Measurements from ENCODE around the gene ARID3B. TPM values are rescaled to one million over a fixed set of nuclear protein-coding genes. Genes with fewer than 3 reads are reported as not detected.
A peak's percentile ranks its signal among the peaks of the same experiment; 100 is the strongest.

The ARID3B gene
- 15.2 TPM for total RNA-seq

GRCh38 chr15:74540761-74541493, at the start of gene ARID3B:
TSS of gene ARID3B (plus strand) at chr15:74541220. CDS start at chr15:74543937, 2,717 bp downstream.
- Histone ChIP-seq H3K27ac (peak within 1 kb of the TSS; percentile 75), H3K9me3 (no peaks in the 10 kb centered on the region), H3K4me1 (peaks cover 41% of the 10 kb centered on the region), H3K36me3 (no peaks in the 10 kb centered on the region), H3K4me3 (peak within 1 kb of the TSS; percentile 76 to 91), H3K27me3 (no peaks in the 10 kb centered on the region)
- TF ChIP-seq CTCF (IDR thresholded peaks at IDR 0.05) = no peak
- TF ChIP-seq POLR2AphosphoS5 (IDR thresholded peaks at IDR 0.05; ENCODE audit: insufficient read depth in 1 of 2, low read depth in 1 of 2) = peak; percentile 77 to 90
- peak in 1 of 2 donors; percentile 20 for TF ChIP-seq POLR2A (IDR thresholded peaks at IDR 0.05)
- DNase-seq (ENCODE audit: extremely low spot score in 2 of 2) = peak; percentile 97 to 98
- intact Hi-C loops (cut with DNase I) = no loop called here

GRCh38 chr15:74496648-74497047, 44.4 kb upstream of the ARID3B start:
- H3K9me3 ChIP-seq = no peaks in the 10 kb centered on the region
- no peak overlapping the region for H3K27ac ChIP-seq
- no peaks in the 10 kb centered on the region for H3K27me3 ChIP-seq
- intact Hi-C loops (cut with DNase I) = no loop called here
- DNase-seq (ENCODE audit: extremely low spot score in 2 of 2) = no peak
- H3K36me3 ChIP-seq = no peaks in the 10 kb centered on the region
- TF ChIP-seq CTCF (IDR thresholded peaks at IDR 0.05) (no peak), POLR2AphosphoS5 (IDR thresholded peaks at IDR 0.05; ENCODE audit: insufficient read depth in 1 of 2, low read depth in 1 of 2) (no peak), POLR2A (IDR thresholded peaks at IDR 0.05) (no peak)
- H3K4me1 ChIP-seq = no peaks in the 10 kb centered on the region
- H3K4me3 ChIP-seq = no peak overlapping the region

GRCh38 chr15:74497584-74497983, 43.4 kb upstream of the ARID3B start:
- Histone ChIP-seq H3K9me3 (no peaks in the 10 kb centered on the region), H3K27me3 (no peaks in the 10 kb centered on the region), H3K4me1 (no peaks in the 10 kb centered on the region), H3K27ac (no peak overlapping the region), H3K4me3 (no peak overlapping the region), H3K36me3 (no peaks in the 10 kb centered on the region)
- DNase-seq (ENCODE audit: extremely low spot score in 2 of 2) = no peak
- no peak for TF ChIP-seq POLR2A (IDR thresholded peaks at IDR 0.05)
- no peak for TF ChIP-seq POLR2AphosphoS5 (IDR thresholded peaks at IDR 0.05; ENCODE audit: insufficient read depth in 1 of 2, low read depth in 1 of 2)
- no peak for TF ChIP-seq CTCF (IDR thresholded peaks at IDR 0.05)
- intact Hi-C loops (cut with DNase I) = no loop called here

GRCh38 chr15:74499366-74499765, 41.7 kb upstream of the ARID3B start:
- intact Hi-C loops (cut with DNase I) = no loop called here
- H3K9me3 ChIP-seq = no peaks in the 10 kb centered on the region
- no peak overlapping the region for H3K4me3 ChIP-seq
- H3K4me1 ChIP-seq = no peaks in the 10 kb centered on the region
- TF ChIP-seq CTCF (IDR thresholded peaks at IDR 0.05) (no peak), POLR2AphosphoS5 (IDR thresholded peaks at IDR 0.05; ENCODE audit: insufficient read depth in 1 of 2, low read depth in 1 of 2) (no peak), POLR2A (IDR thresholded peaks at IDR 0.05) (no peak)
- no peak overlapping the region for H3K27ac ChIP-seq
- H3K27me3 ChIP-seq = no peaks in the 10 kb centered on the region
- DNase-seq (ENCODE audit: extremely low spot score in 2 of 2) = no peak
- H3K36me3 ChIP-seq = no peaks in the 10 kb centered on the region

GRCh38 chr15:74500401-74500800, 40.6 kb upstream of the ARID3B start:
- H3K4me3 ChIP-seq = no peak overlapping the region
- no peaks in the 10 kb centered on the region for H3K27me3 ChIP-seq
- no peaks in the 10 kb centered on the region for H3K36me3 ChIP-seq
- intact Hi-C loops (cut with DNase I) = no loop called here
- no peak for DNase-seq (ENCODE audit: extremely low spot score in 2 of 2)
- no peak for TF ChIP-seq POLR2A (IDR thresholded peaks at IDR 0.05)
- no peak for TF ChIP-seq CTCF (IDR thresholded peaks at IDR 0.05)
- TF ChIP-seq POLR2AphosphoS5 (IDR thresholded peaks at IDR 0.05; ENCODE audit: insufficient read depth in 1 of 2, low read depth in 1 of 2) = no peak
- H3K9me3 ChIP-seq = no peaks in the 10 kb centered on the region
- H3K4me1 ChIP-seq = no peaks in the 10 kb centered on the region
- H3K27ac ChIP-seq = no peak overlapping the region

Measured in vagina (tissue), 2 donors.